Esophagus muscularis mucosa (tissue), 3 donors: ENCODE measurements around the gene RAB40C.

Source experiments
- POLR2A ChIP-seq: fragments of 450-650 bp; IDR thresholded peaks from one replicate; pipeline ENCODE4 v1.6.1; 2017; ENCODE audit warnings: antibody characterized with exemption, moderate library complexity, mild to moderate bottlenecking, low read depth
- POLR2AphosphoS5 ChIP-seq, 2 donors: sonication (generic); formaldehyde crosslinking; IDR thresholded peaks; one replicate each; pipeline ENCODE4 v1.6.1; 2017; ENCODE audit warnings: antibody characterized with exemption in 2 of 2
- TF ChIP-seq, protein P1 (sequence below), 3 experiments: fragments of 200-600 bp in 2 of 3; fragments of 450-650 bp in 1 of 3; sonication (generic) in 2 of 3; IDR thresholded peaks; one replicate each; pipeline ENCODE4 v1.5.1; 2017 to 2019; ENCODE audit warnings: antibody characterized with exemption in 3 of 3, mild to moderate bottlenecking in 2 of 3, moderate library complexity in 1 of 3

DNA sequence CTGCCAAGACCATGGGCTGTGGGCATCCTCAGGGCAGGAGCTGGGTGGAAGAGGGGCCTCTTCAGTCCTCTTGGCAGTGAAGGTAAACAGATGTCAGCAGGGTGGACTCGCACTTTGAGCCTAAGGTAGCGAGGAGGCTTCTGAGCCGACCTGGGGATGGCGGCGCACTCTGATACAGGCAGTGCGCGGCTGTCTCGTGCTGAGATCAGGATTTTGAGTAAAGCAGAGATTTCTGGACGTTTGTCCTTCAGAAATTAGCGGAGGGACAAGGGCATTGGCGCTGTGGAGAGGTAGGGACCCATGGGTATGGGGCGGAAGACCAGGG, 6.8 kb downstream of the RAB40C start:
- TF ChIP-seq POLR2AphosphoS5 (IDR thresholded peaks at IDR 0.05) (no peak), POLR2A (no peak)
- TF ChIP-seq, protein P1, sequence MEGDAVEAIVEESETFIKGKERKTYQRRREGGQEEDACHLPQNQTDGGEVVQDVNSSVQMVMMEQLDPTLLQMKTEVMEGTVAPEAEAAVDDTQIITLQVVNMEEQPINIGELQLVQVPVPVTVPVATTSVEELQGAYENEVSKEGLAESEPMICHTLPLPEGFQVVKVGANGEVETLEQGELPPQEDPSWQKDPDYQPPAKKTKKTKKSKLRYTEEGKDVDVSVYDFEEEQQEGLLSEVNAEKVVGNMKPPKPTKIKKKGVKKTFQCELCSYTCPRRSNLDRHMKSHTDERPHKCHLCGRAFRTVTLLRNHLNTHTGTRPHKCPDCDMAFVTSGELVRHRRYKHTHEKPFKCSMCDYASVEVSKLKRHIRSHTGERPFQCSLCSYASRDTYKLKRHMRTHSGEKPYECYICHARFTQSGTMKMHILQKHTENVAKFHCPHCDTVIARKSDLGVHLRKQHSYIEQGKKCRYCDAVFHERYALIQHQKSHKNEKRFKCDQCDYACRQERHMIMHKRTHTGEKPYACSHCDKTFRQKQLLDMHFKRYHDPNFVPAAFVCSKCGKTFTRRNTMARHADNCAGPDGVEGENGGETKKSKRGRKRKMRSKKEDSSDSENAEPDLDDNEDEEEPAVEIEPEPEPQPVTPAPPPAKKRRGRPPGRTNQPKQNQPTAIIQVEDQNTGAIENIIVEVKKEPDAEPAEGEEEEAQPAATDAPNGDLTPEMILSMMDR (IDR thresholded peaks at IDR 0.05), result no peak
